ENCODE data around the gene ATF4.

ATF4 gene

GRCh38 chr22:39478441-39478850 is 41.9 kb upstream of the ATF4 start:
- H3K9me3 ChIP-seq (ENCODE audit: control insufficient read depth in 2 of 2, low read length in 2 of 2), result no peaks in the 10 kb centered on the region
- H3K36me3 ChIP-seq (ENCODE audit: control insufficient read depth in 2 of 2, insufficient read depth in 2 of 2, low read length in 2 of 2), result peaks cover 3 to 4% of the 10 kb centered on the region in 2 donors
- H3K27me3 ChIP-seq (ENCODE audit: control insufficient read depth in 2 of 2, insufficient read depth in 2 of 2, low read length in 2 of 2), result no peaks in the 10 kb centered on the region
- H3K4me3 ChIP-seq (ENCODE audit: low read length in 2 of 2), result no peak overlapping the region
- no peak overlapping the region for H3K27ac ChIP-seq (ENCODE audit: low read depth in 2 of 2, low read length in 2 of 2)
- H3K4me1 ChIP-seq (ENCODE audit: control insufficient read depth in 2 of 2, insufficient read depth in 2 of 2, low read length in 2 of 2), result peaks cover 12 to 16% of the 10 kb centered on the region in 2 donors
- no peak overlapping the region for H3K9ac ChIP-seq (ENCODE audit: low read depth in 1 of 2, low read length in 2 of 2)

GRCh38 chr22:39479254-39479653 is 41.1 kb upstream of the ATF4 start:
- Histone ChIP-seq H3K27me3 (ENCODE audit: control insufficient read depth in 2 of 2, insufficient read depth in 2 of 2, low read length in 2 of 2) (no peaks in the 10 kb centered on the region), H3K4me1 (ENCODE audit: control insufficient read depth in 2 of 2, insufficient read depth in 2 of 2, low read length in 2 of 2) (peaks cover 7 to 10% of the 10 kb centered on the region in 2 donors), H3K4me3 (ENCODE audit: low read length in 2 of 2) (no peak overlapping the region), H3K36me3 (ENCODE audit: control insufficient read depth in 2 of 2, insufficient read depth in 2 of 2, low read length in 2 of 2) (peaks cover 3 to 4% of the 10 kb centered on the region in 2 donors), H3K9ac (ENCODE audit: low read depth in 1 of 2, low read length in 2 of 2) (no peak overlapping the region), H3K9me3 (ENCODE audit: control insufficient read depth in 2 of 2, low read length in 2 of 2) (no peaks in the 10 kb centered on the region), H3K27ac (ENCODE audit: low read depth in 2 of 2, low read length in 2 of 2) (no peak overlapping the region)

DNA sequence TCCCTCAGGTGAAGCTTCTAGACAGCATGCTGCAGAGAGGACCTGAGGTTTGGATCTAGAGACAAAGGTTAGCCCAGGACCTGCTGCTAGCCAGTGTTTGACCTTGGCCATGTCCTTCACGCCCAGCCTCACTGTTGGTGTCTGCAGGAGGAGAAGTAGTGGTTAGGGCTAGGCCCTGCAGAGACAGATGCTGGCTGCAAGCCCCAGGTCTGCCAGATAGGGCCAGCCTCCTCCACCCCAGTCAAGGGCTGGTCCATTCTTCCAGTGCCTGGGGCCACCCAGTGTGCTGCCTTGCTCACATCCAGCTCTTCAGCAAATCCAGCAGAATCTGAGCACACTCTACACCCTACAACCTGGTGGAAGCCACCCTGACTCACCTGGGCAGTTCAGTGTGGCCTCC is 39.8 kb upstream of the ATF4 start:
- H3K4me3 ChIP-seq (ENCODE audit: low read length in 2 of 2), result no peak overlapping the region
- no peak overlapping the region for H3K27ac ChIP-seq (ENCODE audit: low read depth in 2 of 2, low read length in 2 of 2)
- no peaks in the 10 kb centered on the region for H3K4me1 ChIP-seq (ENCODE audit: control insufficient read depth in 2 of 2, insufficient read depth in 2 of 2, low read length in 2 of 2)
- H3K9me3 ChIP-seq (ENCODE audit: control insufficient read depth in 2 of 2, low read length in 2 of 2), result no peaks in the 10 kb centered on the region
- H3K27me3 ChIP-seq (ENCODE audit: control insufficient read depth in 2 of 2, insufficient read depth in 2 of 2, low read length in 2 of 2), result no peaks in the 10 kb centered on the region
- H3K36me3 ChIP-seq (ENCODE audit: control insufficient read depth in 2 of 2, insufficient read depth in 2 of 2, low read length in 2 of 2), result peaks cover 3 to 4% of the 10 kb centered on the region in 2 donors
- H3K9ac ChIP-seq (ENCODE audit: low read depth in 1 of 2, low read length in 2 of 2), result no peak overlapping the region

GRCh38 chr22:39481054-39481453 is 39.3 kb upstream of the ATF4 start:
- Histone ChIP-seq H3K4me3 (ENCODE audit: low read length in 2 of 2) (no peak overlapping the region), H3K9me3 (ENCODE audit: control insufficient read depth in 2 of 2, low read length in 2 of 2) (no peaks in the 10 kb centered on the region), H3K4me1 (ENCODE audit: control insufficient read depth in 2 of 2, insufficient read depth in 2 of 2, low read length in 2 of 2) (no peaks in the 10 kb centered on the region), H3K27ac (ENCODE audit: low read depth in 2 of 2, low read length in 2 of 2) (no peak overlapping the region), H3K27me3 (ENCODE audit: control insufficient read depth in 2 of 2, insufficient read depth in 2 of 2, low read length in 2 of 2) (no peaks in the 10 kb centered on the region), H3K9ac (ENCODE audit: low read depth in 1 of 2, low read length in 2 of 2) (no peak overlapping the region), H3K36me3 (ENCODE audit: control insufficient read depth in 2 of 2, insufficient read depth in 2 of 2, low read length in 2 of 2) (peaks cover 3 to 4% of the 10 kb centered on the region in 2 donors)

- no peak overlapping the region for H3K9ac ChIP-seq (ENCODE audit: low read depth in 1 of 2, low read length in 2 of 2)
- H3K36me3 ChIP-seq (ENCODE audit: control insufficient read depth in 2 of 2, insufficient read depth in 2 of 2, low read length in 2 of 2), result peaks cover 3% of the 10 kb centered on the region in 2 donors
- H3K27me3 ChIP-seq (ENCODE audit: control insufficient read depth in 2 of 2, insufficient read depth in 2 of 2, low read length in 2 of 2), result no peaks in the 10 kb centered on the region
- H3K4me3 ChIP-seq (ENCODE audit: low read length in 2 of 2), result no peak overlapping the region
- no peaks in the 10 kb centered on the region for H3K9me3 ChIP-seq (ENCODE audit: control insufficient read depth in 2 of 2, low read length in 2 of 2)
- no peak overlapping the region for H3K27ac ChIP-seq (ENCODE audit: low read depth in 2 of 2, low read length in 2 of 2)
- no peaks in the 10 kb centered on the region for H3K4me1 ChIP-seq (ENCODE audit: control insufficient read depth in 2 of 2, insufficient read depth in 2 of 2, low read length in 2 of 2)
Observed at GRCh38 chr22:39481595-39481994, 38.8 kb upstream of the ATF4 start.

DNA sequence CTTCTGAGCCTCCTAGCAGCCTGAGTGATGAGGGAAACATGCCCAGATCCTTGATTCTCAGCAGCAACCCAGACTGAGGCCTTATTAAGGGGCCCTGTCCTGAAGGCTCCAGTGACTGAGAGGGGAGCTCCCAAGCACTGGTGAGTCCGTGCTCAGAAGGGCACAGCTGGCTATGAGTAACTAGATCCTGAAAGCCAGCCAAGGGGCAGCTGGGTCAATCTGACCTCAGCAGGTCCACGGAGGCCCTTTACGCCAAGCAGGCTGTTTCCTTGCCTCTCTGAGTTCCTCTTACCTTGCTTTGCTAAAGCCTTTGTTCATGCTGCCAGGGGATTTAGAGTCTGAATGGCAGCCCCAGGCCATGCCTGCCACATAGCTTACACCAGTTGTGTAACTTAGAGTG is 37.6 kb upstream of the ATF4 start:
- Histone ChIP-seq H3K4me3 (ENCODE audit: low read length in 2 of 2) (no peak overlapping the region), H3K9ac (ENCODE audit: low read depth in 1 of 2, low read length in 2 of 2) (no peak overlapping the region), H3K27me3 (ENCODE audit: control insufficient read depth in 2 of 2, insufficient read depth in 2 of 2, low read length in 2 of 2) (no peaks in the 10 kb centered on the region), H3K36me3 (ENCODE audit: control insufficient read depth in 2 of 2, insufficient read depth in 2 of 2, low read length in 2 of 2) (peaks cover 0 to under 1% of the 10 kb centered on the region in 2 donors), H3K27ac (ENCODE audit: low read depth in 2 of 2, low read length in 2 of 2) (no peak overlapping the region), H3K9me3 (ENCODE audit: control insufficient read depth in 2 of 2, low read length in 2 of 2) (no peaks in the 10 kb centered on the region), H3K4me1 (ENCODE audit: control insufficient read depth in 2 of 2, insufficient read depth in 2 of 2, low read length in 2 of 2) (no peaks in the 10 kb centered on the region)

DNA sequence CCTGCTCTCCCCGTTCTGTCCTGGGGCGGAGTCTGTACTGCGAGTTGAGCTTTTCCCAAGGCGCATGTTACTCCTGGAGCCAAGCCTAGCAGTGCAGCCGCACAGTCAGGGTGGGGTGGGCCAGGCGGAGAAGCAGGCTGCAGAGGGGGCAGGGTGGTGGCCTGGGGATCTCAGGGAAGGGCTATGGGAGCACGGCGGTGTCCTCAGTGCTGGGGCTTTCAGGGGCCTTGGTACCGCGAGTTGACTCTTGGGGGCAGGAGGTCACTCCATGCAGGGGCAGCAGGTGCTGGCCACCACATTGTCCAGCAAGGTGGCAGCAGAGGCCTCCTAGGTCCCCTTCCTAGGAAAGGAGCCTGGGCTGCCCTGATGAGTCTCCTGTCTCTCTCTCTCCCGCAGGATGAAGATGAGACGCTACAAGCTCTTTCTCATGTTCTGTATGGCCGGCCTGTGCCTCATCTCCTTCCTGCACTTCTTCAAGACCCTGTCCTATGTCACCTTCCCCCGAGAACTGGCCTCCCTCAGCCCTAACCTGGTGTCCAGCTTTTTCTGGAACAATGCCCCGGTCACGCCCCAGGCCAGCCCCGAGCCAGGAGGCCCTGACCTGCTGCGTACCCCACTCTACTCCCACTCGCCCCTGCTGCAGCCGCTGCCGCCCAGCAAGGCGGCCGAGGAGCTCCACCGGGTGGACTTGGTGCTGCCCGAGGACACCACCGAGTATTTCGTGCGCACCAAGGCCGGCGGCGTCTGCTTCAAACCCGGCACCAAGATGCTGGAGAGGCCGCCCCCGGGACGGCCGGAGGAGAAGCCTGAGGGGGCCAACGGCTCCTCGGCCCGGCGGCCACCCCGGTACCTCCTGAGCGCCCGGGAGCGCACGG is 33.2 kb upstream of the ATF4 start:
- Histone ChIP-seq H3K27ac (ENCODE audit: low read depth in 2 of 2, low read length in 2 of 2) (no peak overlapping the region), H3K36me3 (ENCODE audit: control insufficient read depth in 2 of 2, insufficient read depth in 2 of 2, low read length in 2 of 2) (no peaks in the 10 kb centered on the region), H3K4me3 (ENCODE audit: low read length in 2 of 2) (no peak overlapping the region)

DNA sequence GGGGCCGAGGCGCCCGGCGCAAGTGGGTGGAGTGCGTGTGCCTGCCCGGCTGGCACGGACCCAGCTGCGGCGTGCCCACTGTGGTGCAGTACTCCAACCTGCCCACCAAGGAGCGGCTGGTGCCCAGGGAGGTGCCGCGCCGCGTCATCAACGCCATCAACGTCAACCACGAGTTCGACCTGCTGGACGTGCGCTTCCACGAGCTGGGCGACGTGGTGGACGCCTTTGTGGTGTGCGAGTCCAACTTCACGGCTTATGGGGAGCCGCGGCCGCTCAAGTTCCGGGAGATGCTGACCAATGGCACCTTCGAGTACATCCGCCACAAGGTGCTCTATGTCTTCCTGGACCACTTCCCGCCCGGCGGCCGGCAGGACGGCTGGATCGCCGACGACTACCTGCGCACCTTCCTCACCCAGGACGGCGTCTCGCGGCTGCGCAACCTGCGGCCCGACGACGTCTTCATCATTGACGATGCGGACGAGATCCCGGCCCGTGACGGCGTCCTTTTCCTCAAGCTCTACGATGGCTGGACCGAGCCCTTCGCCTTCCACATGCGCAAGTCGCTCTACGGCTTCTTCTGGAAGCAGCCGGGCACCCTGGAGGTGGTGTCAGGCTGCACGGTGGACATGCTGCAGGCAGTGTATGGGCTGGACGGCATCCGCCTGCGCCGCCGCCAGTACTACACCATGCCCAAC is 32.4 kb upstream of the ATF4 start:
- H3K27me3 ChIP-seq (ENCODE audit: control insufficient read depth in 2 of 2, insufficient read depth in 2 of 2, low read length in 2 of 2), result no peaks in the 10 kb centered on the region
- no peak overlapping the region for H3K9ac ChIP-seq (ENCODE audit: low read depth in 1 of 2, low read length in 2 of 2)
- no peaks in the 10 kb centered on the region for H3K36me3 ChIP-seq (ENCODE audit: control insufficient read depth in 2 of 2, insufficient read depth in 2 of 2, low read length in 2 of 2)
- H3K4me3 ChIP-seq (ENCODE audit: low read length in 2 of 2), result no peak overlapping the region
- H3K27ac ChIP-seq (ENCODE audit: low read depth in 2 of 2, low read length in 2 of 2), result no peak overlapping the region
- H3K9me3 ChIP-seq (ENCODE audit: control insufficient read depth in 2 of 2, low read length in 2 of 2), result no peaks in the 10 kb centered on the region
- peaks cover 10 to 11% of the 10 kb centered on the region in 2 donors for H3K4me1 ChIP-seq (ENCODE audit: control insufficient read depth in 2 of 2, insufficient read depth in 2 of 2, low read length in 2 of 2)

More for the DNA sequence above, 33.2 kb upstream of the ATF4 start:
- H3K9me3 ChIP-seq (ENCODE audit: control insufficient read depth in 2 of 2, low read length in 2 of 2), result no peaks in the 10 kb centered on the region
- H3K4me1 ChIP-seq (ENCODE audit: control insufficient read depth in 2 of 2, insufficient read depth in 2 of 2, low read length in 2 of 2), result peaks cover 10 to 11% of the 10 kb centered on the region in 2 donors
- no peaks in the 10 kb centered on the region for H3K27me3 ChIP-seq (ENCODE audit: control insufficient read depth in 2 of 2, insufficient read depth in 2 of 2, low read length in 2 of 2)
- H3K9ac ChIP-seq (ENCODE audit: low read depth in 1 of 2, low read length in 2 of 2), result no peak overlapping the region

GRCh38 chr22:39488563-39489083 is 31.7 kb upstream of the ATF4 start:
- Histone ChIP-seq H3K4me1 (ENCODE audit: control insufficient read depth in 2 of 2, insufficient read depth in 2 of 2, low read length in 2 of 2) (peaks cover 10 to 11% of the 10 kb centered on the region in 2 donors), H3K36me3 (ENCODE audit: control insufficient read depth in 2 of 2, insufficient read depth in 2 of 2, low read length in 2 of 2) (no peaks in the 10 kb centered on the region), H3K27me3 (ENCODE audit: control insufficient read depth in 2 of 2, insufficient read depth in 2 of 2, low read length in 2 of 2) (no peaks in the 10 kb centered on the region), H3K27ac (ENCODE audit: low read depth in 2 of 2, low read length in 2 of 2) (no peak overlapping the region), H3K9ac (ENCODE audit: low read depth in 1 of 2, low read length in 2 of 2) (no peak overlapping the region), H3K9me3 (ENCODE audit: control insufficient read depth in 2 of 2, low read length in 2 of 2) (no peaks in the 10 kb centered on the region), H3K4me3 (ENCODE audit: low read length in 2 of 2) (no peak overlapping the region)

All from mucosa of rectum (tissue), 2 donors.